Aorta (tissue), 5 donors: Measurements from ENCODE around the gene ALX4. TPM values are rescaled to one million over a fixed set of nuclear protein-coding genes. Genes with fewer than 3 reads are reported as not detected.

Experiments
- ATAC-seq: fragments of 200-7000 bp; cut with Tn5 transposase; one replicate; pipeline ENCODE4 v1.9.1; 2022; ENCODE audit warnings: moderate library complexity; ENCODE audit not compliant: low FRiP score
- DNase-seq, 2 donors: peaks; one replicate each; pipeline ENCODE4 v3.0.0-alpha.2; 2020
- H3K27ac ChIP-seq, 2 donors: one replicate each; pipeline ENCODE4 v1.5.1; 2013; ENCODE audit warnings: low read length in 2 of 2, mild to moderate bottlenecking in 2 of 2, moderate library complexity in 2 of 2, control low read depth in 1 of 2, inconsistent platforms in 1 of 2, low read depth in 1 of 2
- H3K27me3 ChIP-seq, 2 donors: one replicate each; pipeline ENCODE4 v1.6.1; 2013; ENCODE audit warnings: control low read depth in 1 of 2, low read length in 1 of 2, mild to moderate bottlenecking in 1 of 2, moderate library complexity in 1 of 2; ENCODE audit not compliant: insufficient read depth in 2 of 2, control insufficient read depth in 1 of 2
- H3K36me3 ChIP-seq, 2 donors: one replicate each; pipeline ENCODE4 v1.6.1; 2013; ENCODE audit warnings: control low read depth in 1 of 2, low read length in 1 of 2, mild to moderate bottlenecking in 1 of 2; ENCODE audit not compliant: insufficient read depth in 2 of 2, control insufficient read depth in 1 of 2
- H3K4me1 ChIP-seq, 2 donors: one replicate each; pipeline ENCODE4 v1.6.1; 2013; ENCODE audit warnings: low read length in 2 of 2, control low read depth in 1 of 2, mild to moderate bottlenecking in 1 of 2, moderate library complexity in 1 of 2; ENCODE audit not compliant: insufficient read depth in 2 of 2, control insufficient read depth in 1 of 2
- H3K4me3 ChIP-seq, 2 donors: one replicate each; pipeline ENCODE4 v1.5.1; 2013; ENCODE audit warnings: low read length in 2 of 2, control low read depth in 1 of 2, mild to moderate bottlenecking in 1 of 2
- H3K9me3 ChIP-seq: one replicate; pipeline ENCODE4 v1.6.1; 2013; ENCODE audit warnings: mild to moderate bottlenecking, low read length; ENCODE audit not compliant: control insufficient read depth
- WGBS, 2 donors: extraction: QIAGEN DNeasy Blood & Tissue Kit; methylation state at CpG; one replicate each; pipeline ENCODE4 v1.1.7; 2013; 5-methylcytosine and 5-hydroxymethylcytosine counted together
- intact Hi-C, 2 donors: fragments of 100-400 bp; cut with DNase I; formaldehyde crosslinking; loops; one replicate each; pipeline versions ENCODE4 v1.14.2 to v1.15.0; 2022
- polyA plus RNA-seq, 2 donors: library from polyadenylated mRNA; stranded (reverse); fragments of 200-250 nt; gene quantifications; one replicate each; pipeline ENCODE4 v1.2.3, GENCODE V29; 2013
- total RNA-seq, 2 donors: library from RNA; stranded (reverse); fragmentation: NEBNext Ultra II Directional; extraction: Animal tissue kit (Norgen Biotek cat#: 25700); gene quantifications; one replicate each; pipeline ENCODE4 v1.2.1, GENCODE V29; 2021
- donor health status: healthy with polysubstance abuse.
- donor health status: Bipolar disorder and iron deficiency.
- donor health status: DM: no; HTN: no; CAD: no.
- donor health status: DM: no; HTN: no; CAD: no.
- donor health status: DM: yes; HTN: yes; CAD: no.

Gene ALX4
- total and polyA plus RNA-seq, 4 donors = 0.06 to 0.13 TPM; not detected in 2

- Histone ChIP-seq H3K27ac (no peak overlapping the region), H3K9me3 (no peaks in the 10 kb centered on the region), H3K36me3 (no peaks in the 10 kb centered on the region), H3K27me3 (no peaks in the 10 kb centered on the region), H3K4me1 (no peaks in the 10 kb centered on the region), H3K4me3 (no peak overlapping the region)
- 53 to 63% methylated on average over 6 of the region's 6 CpGs for WGBS, 2 donors
- DNase-seq = no peak
- ATAC-seq = no peak
- intact Hi-C loops = no loop called here
Observed at GRCh38 chr11:44332665-44333064, 22.7 kb upstream of the ALX4 start.

GRCh38 chr11:44329472-44330230 lies 19.7 kb upstream of the ALX4 start:
- DNase-seq = no peak
- intact Hi-C loops = no loop called here
- no peaks in the 10 kb centered on the region for H3K27me3 ChIP-seq

GRCh38 chr11:44328138-44328660 lies 18.3 kb upstream of the ALX4 start:
- intact Hi-C loops = no loop called here
- 18 to 22% methylated on average over 11 of the region's 11 CpGs for WGBS, 2 donors
- ATAC-seq (no peak), DNase-seq (no peak)
- no peak overlapping the region for H3K4me3 ChIP-seq
- H3K27ac ChIP-seq = no peak overlapping the region
- no peaks in the 10 kb centered on the region for H3K27me3 ChIP-seq
- no peaks in the 10 kb centered on the region for H3K9me3 ChIP-seq
- H3K4me1 ChIP-seq = no peaks in the 10 kb centered on the region
- H3K36me3 ChIP-seq = no peaks in the 10 kb centered on the region

More at GRCh38 chr11:44329472-44330230, 19.7 kb upstream of the ALX4 start:
- H3K4me1 ChIP-seq = no peaks in the 10 kb centered on the region
- WGBS, 2 donors = 57 to 61% methylated on average over 8 of the region's 8 CpGs
- no peak overlapping the region for H3K27ac ChIP-seq
- no peak for ATAC-seq
- no peak overlapping the region for H3K4me3 ChIP-seq
- no peaks in the 10 kb centered on the region for H3K9me3 ChIP-seq
- H3K36me3 ChIP-seq = no peaks in the 10 kb centered on the region

- Histone ChIP-seq H3K4me1 (no peaks in the 10 kb centered on the region), H3K9me3 (no peaks in the 10 kb centered on the region), H3K27me3 (no peaks in the 10 kb centered on the region), H3K27ac (no peak overlapping the region), H3K36me3 (no peaks in the 10 kb centered on the region), H3K4me3 (no peak overlapping the region)
- ATAC-seq (no peak), DNase-seq (no peak)
- 38 to 48% methylated on average over 10 of the region's 10 CpGs for WGBS, 2 donors
- intact Hi-C loops = no loop called here
Observed at GRCh38 chr11:44327730-44328129, 17.8 kb upstream of the ALX4 start.

GRCh38 chr11:44326615-44327475 lies 16.9 kb upstream of the ALX4 start:
- Histone ChIP-seq H3K36me3 (no peaks in the 10 kb centered on the region), H3K4me1 (no peaks in the 10 kb centered on the region), H3K4me3 (no peak overlapping the region), H3K27me3 (no peaks in the 10 kb centered on the region), H3K9me3 (no peaks in the 10 kb centered on the region), H3K27ac (no peak overlapping the region)
- no peak for DNase-seq
- intact Hi-C loops = no loop called here
- 27 to 30% methylated on average over 15 of the region's 15 CpGs for WGBS, 2 donors
- ATAC-seq = no peak

- no peak for ATAC-seq
- H3K4me3 ChIP-seq = no peak overlapping the region
- no peaks in the 10 kb centered on the region for H3K9me3 ChIP-seq
- WGBS, 2 donors = 73 to 74% methylated on average over 5 of the region's 5 CpGs
- intact Hi-C loops = no loop called here
- no peak for DNase-seq
- no peaks in the 10 kb centered on the region for H3K27me3 ChIP-seq
- H3K27ac ChIP-seq = no peak overlapping the region
- H3K4me1 ChIP-seq = no peaks in the 10 kb centered on the region
- H3K36me3 ChIP-seq = no peaks in the 10 kb centered on the region
Observed at GRCh38 chr11:44325698-44326097, 15.8 kb upstream of the ALX4 start.

- intact Hi-C loops = no loop called here
- DNase-seq = no peak
Observed at GRCh38 chr11:44324749-44325525, 15.0 kb upstream of the ALX4 start.

GRCh38 chr11:44324222-44324621 lies 14.3 kb upstream of the ALX4 start:
- 50 to 60% methylated on average over 1 of the region's 1 CpG for WGBS, 2 donors
- no peaks in the 10 kb centered on the region for H3K36me3 ChIP-seq
- H3K27ac ChIP-seq = no peak overlapping the region
- ATAC-seq (no peak), DNase-seq (no peak)
- H3K4me1 ChIP-seq = no peaks in the 10 kb centered on the region
- no peaks in the 10 kb centered on the region for H3K9me3 ChIP-seq
- H3K4me3 ChIP-seq = no peak overlapping the region
- intact Hi-C loops = no loop called here
- H3K27me3 ChIP-seq = no peaks in the 10 kb centered on the region

More at GRCh38 chr11:44324749-44325525, 15.0 kb upstream of the ALX4 start:
- Histone ChIP-seq H3K27ac (no peak overlapping the region), H3K36me3 (no peaks in the 10 kb centered on the region), H3K27me3 (no peaks in the 10 kb centered on the region), H3K9me3 (no peaks in the 10 kb centered on the region), H3K4me3 (no peak overlapping the region), H3K4me1 (no peaks in the 10 kb centered on the region)
- no peak for ATAC-seq
- WGBS, 2 donors = 46 to 47% methylated on average over 13 of the region's 13 CpGs
